HG03159 (cell line): ENCODE data around the gene FOXF1.

Experiments
- ATAC-seq: cut with Tn5 transposase; IDR thresholded peaks from one replicate; pipeline ENCODE4 v1.9.1; 2021; ENCODE audit warnings: mild to moderate bottlenecking, moderate library complexity; ENCODE audit not compliant: unreplicated experiment

The FOXF1 gene

DNA sequence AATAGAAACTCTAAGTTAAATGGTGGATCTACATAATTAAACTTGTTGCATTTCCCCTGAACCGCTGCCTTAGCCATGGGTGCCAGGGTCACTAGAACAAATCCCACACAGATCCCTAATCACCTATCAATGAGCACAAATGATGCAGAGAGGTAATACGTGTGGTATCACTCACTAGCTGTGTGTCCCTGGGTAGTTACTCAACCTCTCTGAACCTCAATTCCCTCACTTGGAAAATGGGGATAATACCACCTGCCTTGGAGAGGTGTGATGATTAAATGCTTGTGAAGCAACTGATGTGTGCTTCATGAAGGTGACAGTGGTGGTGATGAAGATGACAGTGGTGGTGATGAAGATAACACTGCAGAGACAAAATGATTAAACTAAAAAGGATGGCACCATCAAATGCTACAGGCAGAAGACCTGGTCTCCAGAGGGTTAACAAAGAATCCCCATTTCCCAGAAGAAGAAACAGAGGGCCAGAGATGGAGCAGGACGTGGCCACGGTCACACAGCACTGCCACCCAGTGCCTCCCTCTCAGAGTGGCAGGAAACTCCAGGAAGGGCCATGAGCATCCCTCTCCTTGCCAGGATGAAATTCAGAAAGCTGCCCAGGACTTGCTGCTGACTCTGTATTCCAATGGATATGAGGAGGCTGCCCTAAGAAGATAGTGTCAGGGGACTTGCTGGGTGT is 17.9 kb upstream of the FOXF1 start:
- no peak for ATAC-seq

- no peak for ATAC-seq
Observed at GRCh38 chr16:86492961-86493629, 17.2 kb upstream of the FOXF1 start.

- no peak for ATAC-seq
Observed at GRCh38 chr16:86494039-86494564, 16.2 kb upstream of the FOXF1 start.

DNA sequence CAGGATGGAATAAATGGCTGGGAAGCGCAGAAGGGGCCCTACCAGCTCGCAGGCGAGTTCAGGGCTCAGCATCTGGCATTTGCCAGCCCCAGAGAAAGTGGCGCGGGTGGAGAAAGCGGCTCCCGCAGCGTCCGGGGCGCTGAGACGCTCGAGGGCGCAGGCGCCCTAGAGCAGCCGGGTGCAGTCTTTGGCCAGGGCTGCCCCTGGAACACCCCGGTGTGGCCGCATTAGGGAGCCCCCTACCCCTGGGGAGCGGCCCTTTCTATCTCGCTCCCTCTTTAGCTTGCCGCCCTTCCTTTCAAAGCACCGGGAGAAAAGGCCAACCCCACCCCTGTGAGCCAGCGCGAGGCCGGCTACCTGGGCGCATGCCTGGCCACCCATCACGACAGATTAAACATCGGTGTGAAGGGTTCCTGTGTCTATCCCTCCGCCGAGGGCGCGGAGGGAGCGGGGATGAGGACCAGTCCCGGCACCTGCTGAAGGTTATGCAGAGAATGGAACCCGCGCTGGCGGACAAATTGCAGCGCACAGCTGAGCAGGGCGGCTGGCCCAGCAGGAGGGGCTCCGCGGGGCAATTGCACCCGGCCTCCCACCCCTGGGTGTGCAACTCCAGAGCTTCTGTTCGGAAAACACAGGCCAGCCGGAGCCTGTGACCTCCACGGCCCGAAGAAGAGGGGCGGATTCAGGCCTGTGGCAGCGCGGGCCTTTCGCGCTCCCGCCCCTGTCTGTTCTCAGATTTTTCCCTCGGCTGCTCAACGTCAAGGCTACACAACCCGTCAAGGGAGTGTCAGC is 15.6 kb upstream of the FOXF1 start:
- no peak for ATAC-seq

DNA sequence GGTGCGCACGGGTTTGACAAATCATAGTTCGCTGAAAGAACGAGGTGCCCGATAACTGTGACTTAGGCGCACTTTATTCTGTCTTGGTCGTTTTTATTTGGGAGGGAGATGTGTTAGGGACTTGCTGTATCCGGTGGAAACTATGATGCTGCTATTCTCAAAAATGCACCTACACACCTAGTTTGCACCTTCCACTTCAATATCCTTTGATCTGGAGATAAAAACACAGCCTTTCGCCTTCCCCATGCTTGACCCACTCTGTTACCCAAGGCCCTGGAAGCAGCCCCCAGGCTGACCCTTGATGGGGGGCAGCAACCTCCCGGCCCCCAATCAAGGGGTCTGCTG is 15.0 kb upstream of the FOXF1 start:
- ATAC-seq, result no peak

DNA sequence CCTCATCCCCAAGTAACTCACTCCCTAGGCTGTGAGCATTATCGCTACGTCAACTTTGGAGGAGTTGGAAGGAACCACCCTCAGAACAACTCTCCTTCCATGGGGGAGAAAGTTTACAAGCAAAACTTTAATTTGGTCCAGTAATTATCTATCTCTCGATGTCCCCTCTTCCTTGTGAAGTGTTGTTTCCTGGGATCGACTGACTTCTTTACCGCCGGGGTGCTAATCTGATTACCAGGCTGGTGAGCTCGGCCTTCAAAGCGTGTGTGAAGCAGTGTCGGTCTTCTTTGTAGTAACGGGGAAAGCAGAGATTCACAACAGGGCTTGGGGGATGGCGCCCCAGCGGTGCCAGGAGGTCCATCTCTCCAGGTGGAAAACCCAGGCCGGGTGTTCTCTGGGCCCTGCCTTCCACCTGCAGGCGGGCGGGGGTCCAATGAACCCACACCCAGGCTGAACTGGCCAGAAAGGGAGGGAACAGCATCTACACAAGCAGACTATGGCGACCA is 14.5 kb upstream of the FOXF1 start:
- ATAC-seq, result no peak

DNA sequence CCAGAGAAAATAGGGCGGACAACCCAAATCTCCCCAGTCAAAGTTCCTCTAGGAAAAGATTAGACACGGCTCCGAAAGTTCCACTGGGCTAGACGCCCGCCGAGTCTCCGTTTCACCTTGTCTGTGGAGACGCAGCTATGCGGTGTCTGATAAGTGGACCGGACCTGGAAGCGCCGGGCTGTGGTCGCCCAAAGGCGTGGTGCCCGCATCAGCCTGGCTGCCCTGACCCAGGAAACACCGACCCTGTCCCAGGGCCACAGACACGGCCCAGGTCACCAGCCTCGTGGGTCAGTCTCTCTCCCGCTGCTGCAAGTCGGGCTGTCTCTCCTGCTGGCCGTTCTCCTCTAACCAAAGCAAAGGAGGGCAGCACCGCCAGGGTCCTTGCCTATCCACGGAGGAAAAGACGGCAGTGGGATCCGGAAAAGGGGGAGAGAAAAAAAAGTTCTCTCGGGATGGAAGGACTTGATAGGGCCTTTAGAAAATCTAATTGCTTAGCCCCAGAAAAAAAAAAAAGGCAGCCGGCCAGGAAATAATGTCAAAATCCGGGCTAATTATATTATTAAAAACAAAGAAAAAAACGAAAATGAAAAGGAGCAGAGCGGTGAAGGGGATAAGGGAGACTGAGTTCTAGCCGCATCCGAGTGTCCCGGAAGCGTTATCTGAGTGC is 13.9 kb upstream of the FOXF1 start:
- ATAC-seq, result no peak

DNA sequence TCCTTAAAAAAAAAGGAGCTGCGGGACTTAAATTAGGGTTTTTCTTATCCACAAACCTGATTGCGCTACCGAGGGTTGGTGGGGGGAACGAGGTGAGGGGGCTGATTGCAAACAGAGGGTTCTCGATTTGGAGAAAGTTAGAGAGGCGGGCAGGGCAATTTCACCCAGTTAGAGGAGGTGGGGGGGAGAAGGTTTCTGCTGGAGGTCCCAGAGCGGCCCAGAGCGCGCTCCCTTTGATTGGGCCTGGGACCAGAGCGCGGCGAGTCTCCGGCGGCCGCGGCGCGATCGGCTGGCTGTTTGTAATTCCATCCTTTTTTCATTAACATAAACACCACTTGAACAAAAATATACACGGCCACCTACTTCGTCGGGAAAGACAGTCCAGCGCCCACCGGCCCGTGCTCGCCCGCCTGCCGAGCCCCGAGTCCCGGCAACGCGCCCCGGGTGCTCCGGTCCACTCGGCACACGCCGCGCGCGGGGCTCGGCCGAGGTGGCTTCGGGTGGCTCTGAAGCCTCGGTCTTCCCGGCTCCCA is 13.3 kb upstream of the FOXF1 start:
- ATAC-seq, result no peak

- ATAC-seq, result no peak
Observed at GRCh38 chr16:86497551-86498021, 12.7 kb upstream of the FOXF1 start.

DNA sequence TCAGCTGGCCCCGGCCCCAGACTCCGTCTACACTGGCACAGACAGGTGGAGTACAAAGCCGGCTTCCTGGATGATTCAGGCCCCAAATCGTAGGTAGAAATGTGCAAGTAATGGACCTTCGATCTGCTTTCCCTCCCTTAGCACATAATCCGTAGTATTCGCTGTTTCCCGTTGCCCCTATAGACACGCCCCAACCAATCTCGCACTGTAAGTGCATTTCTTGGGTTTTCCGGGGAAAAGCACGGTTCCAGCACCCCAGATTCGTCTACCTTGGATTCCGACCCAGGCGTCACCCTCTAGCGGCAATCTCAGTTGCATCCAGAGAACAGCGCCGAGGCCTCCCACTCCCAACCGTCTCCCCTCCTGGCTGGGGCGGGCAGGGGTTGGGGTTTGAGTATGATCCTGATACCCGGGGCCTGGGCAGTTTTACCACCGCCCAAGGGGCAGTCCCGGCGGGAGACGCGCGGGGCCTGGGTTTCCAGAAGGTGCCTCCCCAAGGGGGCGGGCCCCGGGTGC is 12.1 kb upstream of the FOXF1 start:
- no peak for ATAC-seq

DNA sequence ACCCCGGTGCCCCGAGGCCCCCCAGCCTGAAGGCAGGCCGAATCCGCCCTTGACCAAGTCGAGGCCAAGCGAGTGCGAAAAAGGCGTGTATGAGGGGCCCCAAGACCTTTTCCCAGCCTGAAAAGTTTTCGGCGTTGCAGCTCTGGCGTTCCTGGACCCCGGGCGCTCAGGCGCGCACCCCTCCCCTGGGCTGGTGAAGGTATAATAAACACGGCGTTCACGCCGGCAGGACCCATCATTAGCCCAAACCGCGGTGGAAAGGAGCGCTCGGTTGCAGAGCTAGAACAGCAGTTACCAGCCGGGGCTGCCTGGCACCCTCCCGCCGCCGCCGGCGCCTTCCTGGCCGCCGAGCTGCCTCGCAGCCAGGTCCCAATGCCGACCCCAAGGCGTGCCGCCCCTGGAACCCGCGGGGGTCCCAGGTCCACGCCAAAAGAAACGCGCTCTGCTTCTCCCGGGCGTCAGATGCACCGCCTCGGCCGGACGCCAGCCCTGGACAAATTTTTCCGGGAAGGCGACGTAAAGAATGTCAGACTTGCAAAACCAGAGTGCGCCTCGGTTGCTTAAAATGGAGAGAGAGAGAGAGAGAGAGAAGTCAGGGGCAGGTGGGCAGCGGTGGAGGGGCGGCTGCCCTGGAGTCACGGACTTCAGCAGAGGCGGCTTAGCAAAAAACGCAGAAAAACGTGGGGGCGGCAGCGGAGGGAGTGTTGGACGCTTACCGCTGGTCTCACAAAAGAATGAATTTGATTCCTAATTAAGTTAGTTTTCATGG is 11.5 kb upstream of the FOXF1 start:
- ATAC-seq, result no peak

DNA sequence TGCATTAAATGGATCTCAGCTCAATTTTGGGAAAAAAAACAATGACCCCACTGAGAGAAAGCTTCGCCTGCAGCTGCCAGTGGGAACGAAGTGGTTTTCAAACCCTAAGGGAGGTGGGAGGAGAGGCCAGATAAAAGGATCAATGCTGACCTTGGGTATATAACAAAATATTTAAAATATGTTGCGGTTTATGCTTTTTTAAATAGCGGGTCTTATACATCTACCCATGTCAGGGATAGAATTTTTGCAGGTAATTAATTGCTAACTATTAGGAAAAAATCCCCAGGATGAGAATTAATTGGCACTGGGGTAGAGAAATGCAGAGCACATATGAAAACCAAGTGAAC is 10.9 kb upstream of the FOXF1 start:
- no peak for ATAC-seq

GRCh38 chr16:86499889-86500707 is 10.2 kb upstream of the FOXF1 start:
- ATAC-seq, result no peak

DNA sequence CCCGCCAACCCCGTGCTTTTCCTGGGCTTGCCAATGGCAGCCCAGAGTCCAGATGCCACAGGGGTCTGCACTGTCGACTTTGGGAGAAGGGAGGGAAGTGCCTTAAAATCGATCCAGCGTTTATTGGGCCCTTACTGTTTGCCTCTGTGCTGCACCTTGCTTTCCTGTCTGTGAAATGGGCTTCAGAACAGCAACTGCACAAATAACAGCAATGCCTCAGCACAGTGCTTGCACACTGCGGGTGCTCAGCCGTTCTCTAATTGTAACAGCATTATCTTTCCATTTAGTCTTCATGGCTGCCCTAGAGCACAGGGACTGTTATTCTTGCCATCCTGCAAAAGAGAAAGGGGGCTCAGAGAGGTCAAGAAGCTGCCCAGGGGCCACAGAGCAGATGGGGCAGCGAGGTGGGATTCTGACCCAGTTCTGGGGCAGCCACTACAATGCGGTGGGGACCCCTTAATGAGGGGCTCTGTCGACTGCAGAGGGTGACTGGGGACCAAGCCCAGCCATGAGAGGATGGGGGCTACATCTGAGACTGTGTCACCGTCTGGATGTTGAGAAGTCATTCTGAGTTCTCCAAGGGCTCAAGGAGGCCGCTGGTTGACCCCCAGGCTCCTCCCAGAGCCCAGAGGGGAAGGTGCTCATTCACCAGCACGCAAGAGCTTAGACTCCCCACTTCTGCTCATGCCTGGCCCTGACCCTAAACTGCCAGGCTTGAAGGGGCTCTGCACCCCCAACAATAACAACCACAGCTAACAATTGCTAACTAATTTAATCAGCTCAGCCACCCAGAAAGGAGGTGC is 9.4 kb upstream of the FOXF1 start:
- ATAC-seq, result no peak

DNA sequence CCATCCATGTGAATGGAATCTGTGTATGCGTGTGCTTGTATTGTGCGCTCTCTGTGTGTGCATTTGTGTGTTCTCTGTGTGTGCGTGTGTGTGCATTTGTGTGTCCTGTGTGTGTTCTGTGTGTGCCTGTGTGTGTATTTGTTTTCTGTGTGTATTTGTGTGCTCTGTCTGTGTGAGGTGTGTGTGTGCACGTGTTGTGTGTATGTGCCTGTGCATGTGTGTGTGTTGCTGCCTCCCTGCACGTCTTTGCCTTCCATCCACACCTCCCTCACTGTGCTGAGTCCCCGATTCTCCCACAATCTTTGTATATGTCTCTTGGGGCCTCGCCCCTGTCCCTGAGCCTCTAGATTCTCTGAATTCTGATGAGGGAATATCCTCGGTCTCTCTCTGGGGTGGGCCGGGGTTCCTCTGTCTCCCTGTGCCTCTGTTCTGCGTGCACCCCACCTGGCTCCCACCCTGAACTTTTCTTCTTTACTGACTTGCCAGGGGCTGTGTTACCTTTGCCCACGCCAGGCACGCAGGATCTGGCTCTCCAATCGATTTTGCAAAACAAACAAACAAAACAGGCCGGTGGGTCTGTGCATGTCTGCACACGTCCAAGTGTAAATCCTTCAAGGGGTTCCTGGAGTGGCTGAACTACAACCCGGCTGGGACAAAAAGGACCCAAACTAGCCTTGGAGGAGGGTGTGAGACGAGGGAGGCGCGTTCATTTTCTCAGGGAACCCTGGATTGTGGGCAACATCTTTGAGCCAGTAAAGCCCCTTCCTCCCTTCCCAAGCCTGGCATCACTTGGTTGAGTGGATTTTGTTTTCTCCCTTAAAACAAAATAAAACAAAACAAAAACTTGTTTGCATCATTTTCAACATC is 8.1 kb upstream of the FOXF1 start:
- ATAC-seq, result no peak

DNA sequence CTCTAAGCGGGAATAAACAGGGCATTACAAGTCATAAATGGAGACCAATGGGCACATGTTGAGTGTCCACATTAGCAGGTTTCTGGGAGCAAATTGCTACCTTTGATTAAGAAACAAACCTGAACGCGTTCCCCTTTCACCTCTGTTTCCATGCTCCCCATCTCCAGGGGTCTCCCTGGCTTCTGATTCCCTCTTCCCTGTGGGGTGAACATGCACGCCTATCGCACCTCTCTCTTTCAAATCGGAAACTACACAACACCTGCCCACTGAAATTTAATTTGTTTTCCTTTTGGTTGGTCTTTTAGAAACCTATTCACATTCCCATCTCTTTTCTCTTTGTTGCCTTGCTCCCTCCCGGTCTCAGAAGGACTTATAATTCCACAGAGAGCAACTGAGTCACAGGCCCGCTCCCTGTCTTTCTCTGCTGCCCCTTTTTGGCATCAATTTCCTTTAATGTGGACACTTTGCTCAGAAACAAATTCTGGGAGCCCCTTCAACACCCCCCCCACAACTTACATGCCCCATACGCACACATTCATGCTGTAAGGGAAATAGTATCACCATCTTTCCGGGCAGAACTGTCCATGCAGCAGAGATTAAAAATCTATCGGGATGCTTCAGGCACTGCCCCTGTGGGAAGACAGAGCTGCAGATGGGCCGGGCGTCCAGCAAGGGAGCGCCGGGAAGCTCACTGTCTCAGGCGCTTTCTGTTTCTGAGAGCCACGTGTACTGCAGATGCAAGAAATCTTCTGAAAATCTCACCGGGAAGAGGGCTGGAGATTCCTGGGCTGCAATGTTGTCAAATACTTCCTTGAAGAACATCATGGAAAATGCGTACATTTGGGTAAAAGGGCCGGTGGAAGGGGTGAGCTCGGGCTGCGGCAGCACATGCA is 7.2 kb upstream of the FOXF1 start:
- ATAC-seq, result no peak
